Lower leg skin (tissue), 3 donors: Measurements from ENCODE around the gene C5orf34.

Source experiments
- POLR2A ChIP-seq, 2 donors: fragments of 450-650 bp; IDR thresholded peaks; one replicate each; pipeline ENCODE4 v1.6.1; 2016 to 2017; ENCODE audit warnings: antibody characterized with exemption in 2 of 2, mild to moderate bottlenecking in 1 of 2, moderate library complexity in 1 of 2
- TF ChIP-seq, protein P1 (sequence below), 3 donors: fragments of 450-650 bp; IDR thresholded peaks; one replicate each; pipeline ENCODE4 v1.5.1; 2016; ENCODE audit warnings: antibody characterized with exemption in 3 of 3, mild to moderate bottlenecking in 3 of 3, moderate library complexity in 2 of 3

DNA sequence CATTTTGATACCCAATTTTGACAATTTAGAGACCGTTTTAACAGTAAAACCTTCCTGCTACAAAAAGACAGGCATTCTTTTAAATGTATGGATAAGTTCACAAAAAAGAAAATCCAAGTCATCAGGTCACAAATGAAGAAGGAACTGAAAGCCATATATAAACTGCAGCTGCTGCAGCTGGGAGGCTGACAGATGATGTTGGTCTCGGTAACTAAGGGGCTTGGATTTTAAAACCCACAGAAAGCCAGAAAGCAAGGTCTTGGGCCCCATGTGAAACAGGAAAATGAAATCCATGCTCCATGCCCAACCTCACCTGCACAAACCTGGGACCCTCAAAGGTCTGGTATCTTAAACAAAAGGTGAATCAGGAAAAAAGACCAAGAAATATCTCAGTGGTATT, 15.7 kb upstream of the C5orf34 start:
- no peak for TF ChIP-seq POLR2A (IDR thresholded peaks at IDR 0.05)
- TF ChIP-seq, protein P1, sequence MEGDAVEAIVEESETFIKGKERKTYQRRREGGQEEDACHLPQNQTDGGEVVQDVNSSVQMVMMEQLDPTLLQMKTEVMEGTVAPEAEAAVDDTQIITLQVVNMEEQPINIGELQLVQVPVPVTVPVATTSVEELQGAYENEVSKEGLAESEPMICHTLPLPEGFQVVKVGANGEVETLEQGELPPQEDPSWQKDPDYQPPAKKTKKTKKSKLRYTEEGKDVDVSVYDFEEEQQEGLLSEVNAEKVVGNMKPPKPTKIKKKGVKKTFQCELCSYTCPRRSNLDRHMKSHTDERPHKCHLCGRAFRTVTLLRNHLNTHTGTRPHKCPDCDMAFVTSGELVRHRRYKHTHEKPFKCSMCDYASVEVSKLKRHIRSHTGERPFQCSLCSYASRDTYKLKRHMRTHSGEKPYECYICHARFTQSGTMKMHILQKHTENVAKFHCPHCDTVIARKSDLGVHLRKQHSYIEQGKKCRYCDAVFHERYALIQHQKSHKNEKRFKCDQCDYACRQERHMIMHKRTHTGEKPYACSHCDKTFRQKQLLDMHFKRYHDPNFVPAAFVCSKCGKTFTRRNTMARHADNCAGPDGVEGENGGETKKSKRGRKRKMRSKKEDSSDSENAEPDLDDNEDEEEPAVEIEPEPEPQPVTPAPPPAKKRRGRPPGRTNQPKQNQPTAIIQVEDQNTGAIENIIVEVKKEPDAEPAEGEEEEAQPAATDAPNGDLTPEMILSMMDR (IDR thresholded peaks at IDR 0.05): no peak
